A673 (cell line): Measurements from ENCODE around the gene EIF1. TPM values are rescaled to one million over a fixed set of nuclear protein-coding genes. Genes with fewer than 3 reads are reported as not detected.

Experiments
- BruUV-seq: library from RNA; stranded (reverse); fragments of 400-500 nt; replicated peaks from 2 replicates; lab custom pipeline; 2021; lab: Mats Ljungman, UMichigan
- CTCF ChIA-PET: fragments of 300-600 bp; sonication (Branson Sonifier 250); formaldehyde crosslinking; loops from one replicate; lab custom pipeline; 2022; ENCODE audit warnings: antibody characterized with exemption; lab: Charles Lee
- POLR2A ChIA-PET: fragments of 300-600 bp; sonication (Branson Sonifier 250); formaldehyde crosslinking; loops from one replicate; lab custom pipeline; 2022; ENCODE audit warnings: antibody characterized with exemption; ENCODE audit not compliant: low non-redundant PET; lab: Charles Lee
- DNase-seq: peaks from one replicate; pipeline ENCODE4 v3.0.0-alpha.2; 2015; ENCODE audit warnings: low spot score
- H3K27ac ChIP-seq: fragments of 200-600 bp; sonication (generic); 2 replicates; pipeline ENCODE4 v1.5.1; 2016; ENCODE audit warnings: mixed run types, low read depth, mild to moderate bottlenecking, mixed read lengths, antibody characterized with exemption, low read length; ENCODE audit not compliant: poor library complexity, severe bottlenecking
- H3K27me3 ChIP-seq: fragments of 200-600 bp; sonication (generic); replicated peaks from 2 replicates; pipeline ENCODE4 v1.6.1; 2017; ENCODE audit warnings: mixed run types, low read depth, mild to moderate bottlenecking, mixed read lengths, antibody characterized with exemption, low read length; ENCODE audit not compliant: insufficient read depth, poor library complexity
- H3K36me3 ChIP-seq: fragments of 200-600 bp; sonication (generic); 2 replicates; pipeline ENCODE4 v1.6.1; 2016; ENCODE audit warnings: mixed run types, mild to moderate bottlenecking, mixed read lengths, antibody characterized with exemption, low read length; ENCODE audit not compliant: insufficient read depth, poor library complexity, severe bottlenecking
- H3K4me1 ChIP-seq: fragments of 200-600 bp; sonication (generic); 2 replicates; pipeline ENCODE4 v1.6.1; 2017; ENCODE audit warnings: mixed run types, mild to moderate bottlenecking, mixed read lengths, antibody characterized with exemption, low read length; ENCODE audit not compliant: insufficient read depth, poor library complexity, severe bottlenecking
- H3K4me3 ChIP-seq: fragments of 200-600 bp; sonication (generic); 2 replicates; pipeline ENCODE4 v1.5.1; 2016; ENCODE audit warnings: low read depth, mixed run types, mild to moderate bottlenecking, mixed read lengths, low read length; ENCODE audit not compliant: poor library complexity, severe bottlenecking
- H3K9me3 ChIP-seq: fragments of 200-600 bp; sonication (generic); 2 replicates; pipeline ENCODE4 v1.6.1; 2016; ENCODE audit warnings: mixed run types, low read depth, mild to moderate bottlenecking, mixed read lengths, antibody characterized with exemption, low read length; ENCODE audit not compliant: poor library complexity, severe bottlenecking
- EZH2 ChIP-seq: fragments of 200-600 bp; sonication (generic); IDR thresholded peaks from 2 replicates; pipeline ENCODE4 v1.6.1; 2017; ENCODE audit warnings: borderline replicate concordance, low read depth, mild to moderate bottlenecking, mixed read lengths, antibody characterized with exemption, low read length; ENCODE audit not compliant: poor library complexity, severe bottlenecking
- intact Hi-C: fragments of 100-400 bp; cut with micrococcal nuclease; formaldehyde crosslinking; loops from one replicate; pipeline ENCODE4 v1.10.0; 2022; ENCODE audit not compliant: unreplicated experiment
- total RNA-seq: library from RNA; stranded (reverse); gene quantifications from 2 replicates; pipeline ENCODE4 v1.2.3, GENCODE V29; 2021
- TF ChIP-seq, protein P1 (sequence below): fragments of 300-800, 200-600 bp; sonication (generic); conservative IDR thresholded peaks from 2 replicates; pipeline ENCODE4 v1.5.1; 2017; ENCODE audit warnings: low read depth, mild to moderate bottlenecking, antibody characterized with exemption, low read length, moderate library complexity, mixed read lengths

The EIF1 gene
- total RNA-seq, 1 experiment from 2014 or later = 524 TPM

DNA sequence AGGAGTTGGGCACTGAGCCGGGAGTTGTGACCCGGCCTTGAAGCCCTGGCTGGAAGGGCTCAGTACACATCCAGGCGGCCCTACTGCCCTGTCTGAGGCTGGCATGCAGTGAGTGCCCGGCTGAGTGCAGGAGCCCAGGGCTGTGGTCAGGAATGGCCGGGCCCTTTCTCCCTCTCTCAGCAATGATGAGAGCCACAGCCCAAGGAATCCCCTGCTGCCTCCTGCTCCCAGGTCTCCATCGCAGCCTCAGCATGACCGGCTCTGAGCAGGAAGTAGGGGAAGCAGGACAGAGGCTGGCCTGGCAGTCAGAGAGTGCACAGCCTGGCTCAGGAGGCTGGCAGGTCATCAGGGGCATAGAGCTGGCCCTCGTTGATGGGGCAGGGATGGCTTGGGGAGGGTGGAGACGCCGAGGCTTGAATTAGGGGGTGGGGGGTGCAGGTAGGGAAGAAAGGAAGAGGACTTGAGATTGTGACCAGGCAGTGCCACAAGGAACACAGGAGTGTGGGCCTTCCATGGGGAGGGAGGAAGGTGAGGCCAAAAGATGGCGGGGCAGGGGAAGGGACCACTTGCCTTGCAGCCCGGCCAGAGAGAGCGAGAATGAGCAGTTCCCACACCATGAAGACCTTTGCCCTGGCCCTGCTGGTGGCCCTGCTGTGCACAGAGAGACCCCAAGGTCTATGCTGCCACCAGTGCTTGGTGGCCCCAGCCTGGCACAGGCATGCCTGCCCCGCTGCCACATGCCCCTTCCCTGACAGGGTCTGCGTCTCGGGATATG is 32.2 kb upstream of the EIF1 start:
- intact Hi-C loops = no loop called here
- POLR2A ChIA-PET = no interaction called here
- no peak overlapping the region for H3K4me3 ChIP-seq
- no peaks in the 10 kb centered on the region for H3K9me3 ChIP-seq
- H3K36me3 ChIP-seq = no peaks in the 10 kb centered on the region
- TF ChIP-seq, protein P1, sequence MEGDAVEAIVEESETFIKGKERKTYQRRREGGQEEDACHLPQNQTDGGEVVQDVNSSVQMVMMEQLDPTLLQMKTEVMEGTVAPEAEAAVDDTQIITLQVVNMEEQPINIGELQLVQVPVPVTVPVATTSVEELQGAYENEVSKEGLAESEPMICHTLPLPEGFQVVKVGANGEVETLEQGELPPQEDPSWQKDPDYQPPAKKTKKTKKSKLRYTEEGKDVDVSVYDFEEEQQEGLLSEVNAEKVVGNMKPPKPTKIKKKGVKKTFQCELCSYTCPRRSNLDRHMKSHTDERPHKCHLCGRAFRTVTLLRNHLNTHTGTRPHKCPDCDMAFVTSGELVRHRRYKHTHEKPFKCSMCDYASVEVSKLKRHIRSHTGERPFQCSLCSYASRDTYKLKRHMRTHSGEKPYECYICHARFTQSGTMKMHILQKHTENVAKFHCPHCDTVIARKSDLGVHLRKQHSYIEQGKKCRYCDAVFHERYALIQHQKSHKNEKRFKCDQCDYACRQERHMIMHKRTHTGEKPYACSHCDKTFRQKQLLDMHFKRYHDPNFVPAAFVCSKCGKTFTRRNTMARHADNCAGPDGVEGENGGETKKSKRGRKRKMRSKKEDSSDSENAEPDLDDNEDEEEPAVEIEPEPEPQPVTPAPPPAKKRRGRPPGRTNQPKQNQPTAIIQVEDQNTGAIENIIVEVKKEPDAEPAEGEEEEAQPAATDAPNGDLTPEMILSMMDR = no peak
- no peak for TF ChIP-seq EZH2
- no TSS peak for BruUV-seq
- no peak overlapping the region for H3K27ac ChIP-seq
- H3K4me1 ChIP-seq = no peaks in the 10 kb centered on the region
- DNase-seq = no peak
- CTCF ChIA-PET = no interaction called here
- H3K27me3 ChIP-seq = no peaks in the 10 kb centered on the region

DNA sequence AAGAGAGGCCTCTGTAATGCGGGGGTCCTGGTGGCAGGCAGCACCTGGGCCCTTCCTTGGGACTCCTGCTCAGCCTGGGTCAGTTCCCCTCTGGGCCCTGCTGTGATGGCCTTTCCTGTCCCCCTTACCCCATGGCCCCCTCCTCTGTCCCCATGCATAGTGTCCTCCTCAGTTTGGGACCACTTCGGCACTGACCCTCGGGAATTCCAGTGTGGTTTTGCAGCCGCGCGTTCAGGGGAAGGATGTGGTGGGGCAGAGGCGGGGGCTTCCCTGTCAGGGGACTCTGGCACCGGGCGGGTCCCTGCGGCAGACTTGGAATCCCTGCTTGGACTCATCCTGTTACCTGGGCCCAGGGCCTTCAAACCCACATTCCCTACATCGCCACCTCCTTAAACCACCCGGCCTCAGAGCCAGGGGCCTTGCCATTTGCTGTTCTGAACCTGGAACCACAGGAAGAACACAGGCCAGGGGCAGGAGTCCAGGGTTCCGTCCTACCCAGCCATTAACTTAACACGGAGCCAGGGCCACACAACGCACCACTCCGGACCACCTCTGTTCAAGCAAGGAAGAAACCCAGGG is 31.4 kb upstream of the EIF1 start:
- no peak overlapping the region for H3K27ac ChIP-seq
- intact Hi-C loops = no loop called here
- no peaks in the 10 kb centered on the region for H3K4me1 ChIP-seq
- H3K4me3 ChIP-seq = no peak overlapping the region
- no peaks in the 10 kb centered on the region for H3K36me3 ChIP-seq
- no peaks in the 10 kb centered on the region for H3K27me3 ChIP-seq
- H3K9me3 ChIP-seq = no peaks in the 10 kb centered on the region
- CTCF ChIA-PET = no interaction called here
- no TSS peak for BruUV-seq
- TF ChIP-seq EZH2 = no peak
- TF ChIP-seq, protein P1 = no peak
- POLR2A ChIA-PET = no interaction called here
- DNase-seq = no peak

DNA sequence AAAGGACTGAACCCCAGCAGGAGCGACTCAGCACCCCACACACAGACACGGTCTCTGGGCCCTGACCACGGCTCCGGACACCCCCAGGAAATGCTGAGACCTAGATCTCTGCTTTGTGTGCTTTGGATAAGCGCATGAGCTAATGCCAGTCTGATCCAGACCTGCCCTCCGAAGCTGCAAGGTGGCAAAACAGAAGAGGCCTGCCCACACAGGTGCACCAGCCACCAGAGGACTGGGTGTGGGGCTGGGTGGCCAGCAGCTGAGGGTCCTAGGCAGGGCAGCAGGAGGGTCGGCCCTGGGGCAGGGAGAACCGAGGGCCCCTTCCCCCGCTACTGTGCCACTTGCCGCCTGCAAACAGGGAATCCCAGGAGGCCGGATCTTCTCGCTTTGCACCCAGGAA is 30.7 kb upstream of the EIF1 start:
- intact Hi-C loops = no loop called here
- BruUV-seq = no TSS peak
- Histone ChIP-seq H3K27ac (no peak overlapping the region), H3K27me3 (no peaks in the 10 kb centered on the region), H3K4me3 (no peak overlapping the region), H3K36me3 (no peaks in the 10 kb centered on the region), H3K4me1 (no peaks in the 10 kb centered on the region), H3K9me3 (no peaks in the 10 kb centered on the region)
- no peak for DNase-seq
- POLR2A ChIA-PET = no interaction called here
- TF ChIP-seq, protein P1 = no peak
- TF ChIP-seq EZH2 = no peak
- CTCF ChIA-PET = no interaction called here
